ENCODE data around the gene LRRC72.
"Not testable (repeated sequence)": the region's sequence is repeated elsewhere in the genome, so short reads cannot be mapped to it uniquely, and the experiment has no call there.

Gene LRRC72

DNA sequence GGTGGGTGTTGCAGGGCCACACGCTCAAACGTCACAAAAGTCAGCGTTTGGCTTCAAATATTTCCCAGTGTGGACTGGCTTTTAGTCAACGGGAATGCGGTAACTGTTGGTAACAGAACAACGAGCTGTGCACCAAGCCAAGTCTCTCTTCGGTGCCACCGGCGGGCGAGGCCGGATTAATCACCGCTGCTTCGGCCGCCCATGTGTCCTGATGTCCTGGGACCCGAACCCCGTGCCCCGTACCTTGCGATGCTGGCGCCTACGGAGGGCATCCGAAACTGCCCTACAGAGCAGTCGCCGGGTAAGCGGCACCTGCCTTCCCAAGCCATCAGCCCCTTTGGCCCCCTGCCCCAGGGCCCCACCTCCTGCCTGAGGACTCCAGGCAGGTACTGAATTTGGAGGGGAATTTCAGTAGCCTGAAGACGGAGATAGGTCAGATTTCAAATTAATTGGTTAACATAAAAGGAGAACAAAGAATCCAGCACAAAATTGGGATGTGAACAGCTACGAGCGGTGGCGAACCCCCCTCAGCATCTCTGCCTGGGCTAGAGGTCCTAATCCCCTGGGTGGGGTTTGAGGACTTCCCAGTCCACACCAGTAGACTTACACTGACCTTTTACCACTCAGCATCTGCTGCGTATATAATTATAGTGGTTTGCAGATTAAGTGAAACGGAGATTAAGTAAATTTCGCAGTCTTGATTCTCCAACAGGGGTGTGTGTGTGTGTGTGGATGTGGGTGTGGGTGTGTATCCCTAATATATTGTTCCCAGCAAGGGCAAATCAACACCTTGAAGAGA lies at the start of gene LRRC72:
Gene LRRC72, plus strand, starts transcription at position 84 of the 799 bp plus-strand sequence. Its CDS starts 128 bp downstream, at position 212.
- no peak for DNase-seq (ENCODE audit: low read depth in 2 of 2)

- DNase-seq (ENCODE audit: low read depth in 2 of 2), result no peak
These were observed 47.5 kb upstream of the LRRC72 start for GRCh38 chr7:16479161-16479560.

GRCh38 chr7:16479591-16479990 lies 47.0 kb upstream of the LRRC72 start:
- no peak for DNase-seq (ENCODE audit: low read depth in 2 of 2)

DNA sequence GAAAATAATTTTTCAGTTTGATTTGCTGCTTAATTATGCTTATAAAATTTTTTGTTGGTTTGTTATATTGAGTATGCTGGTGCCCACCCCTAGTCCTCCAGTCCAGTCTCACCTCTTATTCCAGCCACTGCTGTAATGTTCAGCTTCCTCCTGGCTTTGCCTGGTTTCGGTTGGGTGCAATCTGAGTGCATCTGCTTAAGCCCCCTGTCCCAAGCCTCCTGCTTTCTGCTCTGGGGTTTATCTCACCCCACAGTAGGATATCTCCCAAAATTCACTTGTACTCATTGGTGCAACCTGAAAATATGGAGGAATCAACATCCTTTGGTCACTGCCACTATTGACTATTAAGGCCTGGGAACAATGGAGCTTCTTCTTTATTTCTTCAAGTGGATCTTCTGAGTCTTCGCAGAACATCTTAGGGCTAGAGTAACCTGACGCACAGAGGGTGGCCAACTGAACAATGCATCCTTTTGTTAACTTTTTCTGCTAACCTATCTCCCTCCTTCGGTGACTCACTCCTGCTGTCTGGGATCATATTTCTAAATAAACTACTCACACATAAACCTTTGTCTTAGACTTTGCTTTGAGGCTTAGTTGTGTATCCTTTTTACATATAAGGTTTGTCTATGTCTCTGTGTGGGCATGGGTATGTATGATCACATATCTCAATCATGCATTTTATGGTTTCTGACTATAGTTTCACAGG lies 42.0 kb upstream of the LRRC72 start:
- no peak for DNase-seq (ENCODE audit: low read depth in 2 of 2)

DNA sequence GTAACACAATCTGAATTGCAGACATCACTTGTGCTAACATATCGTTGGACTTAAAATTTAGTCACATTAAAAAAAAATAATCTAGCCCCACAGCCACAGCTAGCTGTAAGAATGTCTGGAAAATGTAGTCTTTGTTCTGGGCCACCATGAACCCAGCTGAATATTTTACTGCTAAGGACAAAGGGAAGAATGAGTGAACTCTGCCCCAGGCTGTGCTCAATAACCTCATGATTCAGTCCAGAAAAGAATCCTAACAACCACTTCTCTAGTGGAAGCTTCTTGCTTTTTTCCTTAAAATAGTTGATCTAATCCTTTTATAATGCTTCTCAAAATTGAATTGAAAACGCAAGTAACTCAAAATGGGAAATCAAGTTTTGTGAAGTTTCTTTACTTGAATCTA lies 35.5 kb upstream of the LRRC72 start:
- no peak for DNase-seq (ENCODE audit: low read depth in 2 of 2)

GRCh38 chr7:16492513-16493062 lies 34.0 kb upstream of the LRRC72 start:
- no peak for DNase-seq (ENCODE audit: low read depth in 2 of 2)

- DNase-seq (ENCODE audit: low read depth in 2 of 2), result no peak
These were observed 33.4 kb upstream of the LRRC72 start for GRCh38 chr7:16493266-16493665.

GRCh38 chr7:16494551-16494950 lies 32.1 kb upstream of the LRRC72 start:
- DNase-seq (ENCODE audit: low read depth in 2 of 2), result no peak

DNA sequence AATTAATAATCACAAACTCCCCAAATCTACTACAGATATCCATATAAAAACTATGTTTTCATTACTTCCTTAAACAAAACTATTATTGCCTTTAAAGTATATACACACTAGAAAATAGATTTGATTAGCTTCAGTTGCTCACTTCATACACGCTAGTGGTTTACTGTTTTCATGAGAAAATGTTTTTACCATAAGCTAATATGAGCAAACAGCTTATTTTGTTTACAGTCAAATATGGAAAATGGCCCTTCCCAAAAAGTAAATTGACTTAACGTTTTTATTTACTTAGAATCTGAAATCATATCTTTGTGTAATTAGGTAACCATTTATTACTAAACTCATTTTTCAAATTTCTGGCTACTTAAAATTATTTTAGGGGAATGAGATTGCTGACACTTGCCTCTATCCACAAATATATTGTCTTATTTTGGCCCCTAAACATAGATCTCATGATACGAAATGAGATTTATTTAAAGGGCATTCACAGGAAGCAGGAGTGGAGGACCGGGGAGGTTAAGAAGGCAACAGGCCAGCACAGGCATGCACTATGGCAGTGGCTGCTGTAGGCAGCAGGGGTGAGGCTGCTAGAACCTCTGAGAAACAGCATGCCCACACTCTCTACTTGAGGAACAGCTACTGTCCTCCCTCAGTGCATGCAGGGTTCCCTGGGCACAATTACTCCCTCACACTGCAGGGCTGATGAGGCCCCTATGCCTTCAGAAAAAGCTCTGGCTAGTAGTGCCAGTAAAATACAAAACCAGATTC lies 31.5 kb upstream of the LRRC72 start:
- DNase-seq (ENCODE audit: low read depth in 2 of 2), result no peak

GRCh38 chr7:16498122-16498521 lies 28.5 kb upstream of the LRRC72 start:
- DNase-seq (ENCODE audit: low read depth in 2 of 2), result no peak

- no peak for DNase-seq (ENCODE audit: low read depth in 2 of 2)
These were observed 24.3 kb upstream of the LRRC72 start for GRCh38 chr7:16502303-16502702.

GRCh38 chr7:16504019-16504418 lies 22.6 kb upstream of the LRRC72 start:
- no peak for DNase-seq (ENCODE audit: low read depth in 2 of 2)

DNA sequence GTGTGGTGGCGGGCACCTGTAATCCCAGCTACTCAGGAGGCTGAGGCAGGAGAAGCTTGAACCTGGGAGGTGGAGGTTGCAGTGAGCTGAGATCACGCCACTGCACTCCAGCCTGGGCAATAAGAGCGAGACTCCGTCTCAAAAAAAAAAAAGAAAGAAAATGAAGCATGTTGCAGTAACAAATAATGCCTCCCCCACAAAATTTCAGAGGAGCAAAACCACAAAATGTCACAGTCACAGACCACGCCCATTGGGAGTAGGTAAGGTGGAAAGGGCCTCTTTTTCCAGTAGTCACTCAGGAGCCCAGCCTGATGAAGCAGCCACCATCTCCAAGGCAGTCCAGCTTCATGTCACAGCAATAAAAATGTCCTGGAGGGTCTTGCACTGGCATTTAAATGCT lies 20.2 kb upstream of the LRRC72 start:
- not testable (repeated sequence) for DNase-seq (ENCODE audit: low read depth in 2 of 2)

DNA sequence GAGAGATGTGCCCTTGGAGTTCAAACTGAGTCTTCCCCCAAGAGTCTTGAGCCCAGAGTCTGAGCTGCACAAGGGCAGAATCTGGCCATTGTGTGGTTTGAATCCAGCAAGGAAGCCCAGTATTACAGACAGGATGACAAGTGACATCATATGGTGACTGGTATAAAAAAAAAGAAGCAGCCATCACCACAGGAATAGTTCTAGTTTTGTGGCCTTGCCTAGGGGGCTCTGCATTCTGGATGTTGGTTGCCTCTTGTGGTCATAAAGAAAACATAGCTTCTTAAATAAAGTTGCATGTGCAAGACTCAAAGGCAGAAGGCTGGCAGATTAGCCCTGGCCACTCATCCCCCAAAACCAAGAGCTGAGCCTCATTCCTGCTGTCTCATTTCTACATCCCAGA lies 16.8 kb upstream of the LRRC72 start:
- DNase-seq (ENCODE audit: low read depth in 2 of 2), result no peak

DNA sequence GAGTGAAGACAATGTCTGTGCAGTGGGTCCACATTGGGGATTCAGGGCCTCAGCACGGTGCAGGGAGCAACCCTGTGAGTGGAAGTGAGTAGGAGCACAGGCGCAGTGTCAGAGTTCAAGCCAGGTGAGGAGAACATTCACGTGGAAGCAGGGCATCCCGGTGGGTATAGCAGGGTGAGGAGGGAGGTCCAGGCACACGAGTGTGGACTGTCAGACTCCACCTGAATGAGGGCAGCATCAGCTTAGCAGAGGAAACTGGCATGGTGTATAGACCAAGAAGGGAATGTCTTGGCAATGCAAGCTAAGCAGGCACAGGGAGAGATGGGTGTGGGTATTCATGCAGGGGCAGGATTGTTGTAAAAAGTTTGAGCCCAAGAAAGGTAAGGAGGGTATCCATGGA lies 15.3 kb upstream of the LRRC72 start:
- no peak for DNase-seq (ENCODE audit: low read depth in 2 of 2)

DNA sequence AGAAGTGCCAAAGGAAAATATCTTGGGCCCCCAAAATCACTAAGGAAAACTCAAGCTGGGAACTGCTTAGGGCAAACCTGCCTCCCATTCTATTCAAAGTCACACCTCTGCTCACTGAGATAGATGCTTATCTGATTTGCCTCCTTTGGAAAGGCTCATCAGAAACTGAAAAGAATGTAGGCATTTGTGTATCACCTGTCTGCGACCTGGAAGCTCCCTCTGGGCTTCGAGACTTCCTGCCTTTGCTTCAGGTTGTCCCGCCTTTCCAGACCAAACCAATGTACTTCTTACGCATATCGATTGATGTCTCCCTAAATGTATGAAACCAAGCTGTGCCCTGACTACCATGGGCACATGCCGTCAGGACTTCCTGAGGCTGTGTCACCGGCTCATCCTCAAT lies 14.5 kb upstream of the LRRC72 start:
- DNase-seq (ENCODE audit: low read depth in 2 of 2), result no peak

- DNase-seq (ENCODE audit: low read depth in 2 of 2), result no peak
These were observed 12.4 kb upstream of the LRRC72 start for GRCh38 chr7:16514271-16514670.

- DNase-seq (ENCODE audit: low read depth in 2 of 2), result no peak
These were observed 11.9 kb upstream of the LRRC72 start for GRCh38 chr7:16514729-16515128.

DNA sequence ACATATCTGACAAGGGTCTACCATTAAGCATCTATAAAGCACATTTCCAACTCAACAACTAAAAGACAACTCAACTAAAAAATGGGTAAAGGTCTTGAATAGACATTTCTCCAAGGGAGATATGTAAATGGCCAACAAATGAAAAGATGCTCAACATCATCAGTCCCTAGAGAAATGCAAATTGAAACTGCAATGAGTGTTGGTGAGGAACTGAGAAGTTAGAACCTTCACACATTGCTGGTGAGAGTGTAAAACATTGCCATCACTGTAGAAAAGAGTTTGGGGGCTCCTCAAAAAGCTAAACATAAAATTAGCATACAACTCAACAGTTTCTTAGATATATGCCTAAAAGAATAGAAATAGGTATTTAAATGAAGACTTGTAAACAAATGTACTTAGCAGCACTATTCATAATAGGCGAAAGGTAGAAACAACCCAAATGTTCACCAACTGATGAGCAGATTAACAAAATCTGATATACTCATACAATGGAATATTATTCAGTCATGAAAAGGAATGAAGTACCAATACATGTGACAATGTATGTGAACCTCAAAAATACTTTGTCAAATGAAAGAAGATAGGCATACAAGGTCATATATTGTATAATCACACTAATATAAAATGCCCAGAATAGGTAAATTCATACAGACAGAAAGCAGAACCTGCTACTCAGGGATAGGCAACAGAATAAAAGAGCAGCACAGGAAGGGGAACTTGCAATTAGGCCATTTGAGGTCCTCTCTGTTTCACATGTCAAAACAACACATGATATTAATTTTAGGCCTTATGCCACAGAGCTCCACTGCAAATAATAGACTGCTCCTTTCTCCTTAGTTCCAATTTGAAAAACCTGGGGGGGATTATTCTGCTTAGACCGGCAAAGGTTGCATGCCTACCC lies 10.6 kb upstream of the LRRC72 start:
- no peak for DNase-seq (ENCODE audit: low read depth in 2 of 2)

GRCh38 chr7:16519985-16520384 lies 6.6 kb upstream of the LRRC72 start:
- not testable (repeated sequence) for DNase-seq (ENCODE audit: low read depth in 2 of 2)

DNA sequence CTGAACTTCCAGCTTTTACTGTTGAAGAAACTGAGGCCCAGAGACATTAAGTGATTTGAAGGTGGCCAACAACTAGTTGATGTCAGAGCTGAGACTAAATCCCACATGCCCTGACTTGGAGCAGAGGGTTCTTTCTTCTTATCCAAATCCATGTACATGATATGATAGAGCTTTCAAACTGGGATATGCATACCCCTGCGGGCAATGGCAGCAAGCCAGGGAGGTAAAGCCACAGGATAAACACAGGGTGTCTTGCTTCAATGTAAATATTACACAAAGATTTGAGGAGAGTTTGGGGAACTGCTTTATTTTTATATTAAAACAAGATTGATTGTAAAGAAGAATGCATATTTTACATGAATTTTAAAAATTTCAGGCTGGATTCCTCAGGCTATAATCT lies 2.3 kb upstream of the LRRC72 start:
- no peak for DNase-seq (ENCODE audit: low read depth in 2 of 2)

Measured in stimulated activated CD8-positive, alpha-beta memory T cell treated with anti-CD3 and anti-CD28 coated beads, Interleukin-2, amount 100 ng/mL, for 48 hours (primary cell).